ENCODE results near the gene WDFY4.

DNA sequence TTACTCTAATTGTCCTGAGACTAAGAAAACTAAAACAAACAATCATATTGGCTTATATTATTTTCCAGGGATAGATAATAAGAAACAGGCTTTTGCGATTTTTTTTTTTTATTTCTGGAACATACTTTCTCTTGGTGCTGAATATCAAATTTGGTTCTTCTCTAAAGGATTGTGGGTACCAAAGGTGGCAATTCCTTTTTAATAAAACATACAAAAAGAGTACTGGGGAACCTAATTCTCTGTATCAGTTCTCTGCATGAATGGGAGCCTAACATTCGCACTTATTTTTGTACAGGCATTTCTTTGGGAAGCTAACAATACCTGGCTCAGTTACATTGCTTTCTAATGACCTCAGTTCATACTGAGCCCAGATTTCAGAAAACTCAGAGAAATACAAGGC, 222.2 kb downstream of the WDFY4 start:
- TF ChIP-seq, protein P1, sequence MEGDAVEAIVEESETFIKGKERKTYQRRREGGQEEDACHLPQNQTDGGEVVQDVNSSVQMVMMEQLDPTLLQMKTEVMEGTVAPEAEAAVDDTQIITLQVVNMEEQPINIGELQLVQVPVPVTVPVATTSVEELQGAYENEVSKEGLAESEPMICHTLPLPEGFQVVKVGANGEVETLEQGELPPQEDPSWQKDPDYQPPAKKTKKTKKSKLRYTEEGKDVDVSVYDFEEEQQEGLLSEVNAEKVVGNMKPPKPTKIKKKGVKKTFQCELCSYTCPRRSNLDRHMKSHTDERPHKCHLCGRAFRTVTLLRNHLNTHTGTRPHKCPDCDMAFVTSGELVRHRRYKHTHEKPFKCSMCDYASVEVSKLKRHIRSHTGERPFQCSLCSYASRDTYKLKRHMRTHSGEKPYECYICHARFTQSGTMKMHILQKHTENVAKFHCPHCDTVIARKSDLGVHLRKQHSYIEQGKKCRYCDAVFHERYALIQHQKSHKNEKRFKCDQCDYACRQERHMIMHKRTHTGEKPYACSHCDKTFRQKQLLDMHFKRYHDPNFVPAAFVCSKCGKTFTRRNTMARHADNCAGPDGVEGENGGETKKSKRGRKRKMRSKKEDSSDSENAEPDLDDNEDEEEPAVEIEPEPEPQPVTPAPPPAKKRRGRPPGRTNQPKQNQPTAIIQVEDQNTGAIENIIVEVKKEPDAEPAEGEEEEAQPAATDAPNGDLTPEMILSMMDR (IDR thresholded peaks at IDR 0.05; ENCODE audit: extremely low read depth in 1 of 2, insufficient read depth in 1 of 2, low read depth in 1 of 2, low read length in 2 of 2) = no peak
- no peak for TF ChIP-seq GATA2 (IDR thresholded peaks at IDR 0.05; ENCODE audit: insufficient read depth, insufficient read length, low read depth, low read length)
- TF ChIP-seq POLR2A (IDR thresholded peaks at IDR 0.05; ENCODE audit: low read depth, low read length) = no peak
- no peak for TF ChIP-seq POLR2AphosphoS5 (IDR thresholded peaks at IDR 0.05; ENCODE audit: insufficient read depth, low read depth, low read length)
- no peak for TF ChIP-seq EZH2 (IDR thresholded peaks at IDR 0.05; ENCODE audit: borderline replicate concordance, low read depth, low read length, severe bottlenecking)
- no peak for TF ChIP-seq FOS (IDR thresholded peaks at IDR 0.05; ENCODE audit: borderline replicate concordance, insufficient read depth, low read length)
- TF ChIP-seq JUN (IDR thresholded peaks at IDR 0.05; ENCODE audit: borderline replicate concordance, insufficient read depth, insufficient read length, low read depth) = no peak
- TF ChIP-seq MYC (IDR thresholded peaks at IDR 0.05; ENCODE audit: low read depth, low read length) = no peak
- TF ChIP-seq, protein P2, sequence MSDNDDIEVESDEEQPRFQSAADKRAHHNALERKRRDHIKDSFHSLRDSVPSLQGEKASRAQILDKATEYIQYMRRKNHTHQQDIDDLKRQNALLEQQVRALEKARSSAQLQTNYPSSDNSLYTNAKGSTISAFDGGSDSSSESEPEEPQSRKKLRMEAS (IDR thresholded peaks at IDR 0.05; ENCODE audit: insufficient read depth, insufficient read length) = no peak
